G401.6 (cell line): ENCODE data around the gene CCNK.

ENCODE experiments used
- FAIRE-seq: peaks from 2 replicates; lab custom pipeline; 2012; peaks lifted over from hg19 to GRCh38; lab: Jason Lieb, UNC

CCNK gene

GRCh38 chr14:99538275-99538674 lies 57.1 kb downstream of the CCNK start:
- FAIRE-seq = no peak

- FAIRE-seq = no peak
Measured at GRCh38 chr14:99538733-99539132, 57.5 kb downstream of the CCNK start.

GRCh38 chr14:99539491-99539890 lies 58.3 kb downstream of the CCNK start:
- no peak for FAIRE-seq

- FAIRE-seq = no peak
Measured at GRCh38 chr14:99540196-99541032, 59.2 kb downstream of the CCNK start.

- no peak for FAIRE-seq
Measured at GRCh38 chr14:99541211-99541610, 60.0 kb downstream of the CCNK start.

- no peak for FAIRE-seq
Measured at GRCh38 chr14:99541677-99542470, 60.7 kb downstream of the CCNK start.

- FAIRE-seq = no peak
Measured at GRCh38 chr14:99542566-99542965, 61.4 kb downstream of the CCNK start.

- FAIRE-seq = no peak
Measured at GRCh38 chr14:99543370-99543769, 62.2 kb downstream of the CCNK start.

GRCh38 chr14:99543985-99544384 lies 62.8 kb downstream of the CCNK start:
- FAIRE-seq = no peak

GRCh38 chr14:99544991-99545390 lies 63.8 kb downstream of the CCNK start:
- no peak for FAIRE-seq

GRCh38 chr14:99545586-99545985 lies 64.4 kb downstream of the CCNK start:
- FAIRE-seq = no peak

- FAIRE-seq = no peak
Measured at GRCh38 chr14:99546234-99546879, 65.1 kb downstream of the CCNK start.

- no peak for FAIRE-seq
Measured at GRCh38 chr14:99548255-99548654, 67.0 kb downstream of the CCNK start.

GRCh38 chr14:99548871-99549515 lies 67.8 kb downstream of the CCNK start:
- FAIRE-seq = no peak

GRCh38 chr14:99549684-99550083 lies 68.5 kb downstream of the CCNK start:
- no peak for FAIRE-seq

GRCh38 chr14:99550387-99550992 lies 69.3 kb downstream of the CCNK start:
- no peak for FAIRE-seq

- FAIRE-seq = no peak
Measured at GRCh38 chr14:99551034-99551922, 70.1 kb downstream of the CCNK start.

GRCh38 chr14:99552021-99552553 lies 70.9 kb downstream of the CCNK start:
- FAIRE-seq = no peak

- no peak for FAIRE-seq
Measured at GRCh38 chr14:99552572-99553216, 71.5 kb downstream of the CCNK start.

GRCh38 chr14:99554184-99554583 lies 73.0 kb downstream of the CCNK start:
- no peak for FAIRE-seq
